SK-N-DZ (cell line): ENCODE measurements around the gene AP1S1. TPM values are rescaled to one million over a fixed set of nuclear protein-coding genes. Genes with fewer than 3 reads are reported as not detected.
A peak's percentile ranks its signal among the peaks of the same experiment; 100 is the strongest.
"Not testable (repeated sequence)": the region's sequence is repeated elsewhere in the genome, so short reads cannot be mapped to it uniquely, and the experiment has no call there.

ENCODE experiments used
- DNase-seq: peaks from one replicate; pipeline ENCODE4 v3.0.0-alpha.2; 2015; ENCODE audit warnings: low spot score
- polyA plus RNA-seq, 2 experiments: library from polyadenylated mRNA; depleted of rRNA; stranded (reverse); fragments of >200 nt; gene quantifications; 2 replicates each; pipeline ENCODE4 v1.2.3, GENCODE V29; 2014

The AP1S1 gene
- 210 and 218 TPM in 2 replicates for polyA plus RNA-seq (2014; cell fraction: cytosol; rRNA removed)
- polyA plus RNA-seq (2014; cell fraction: nucleus; rRNA removed): 108 and 136 TPM in 2 replicates

DNA sequence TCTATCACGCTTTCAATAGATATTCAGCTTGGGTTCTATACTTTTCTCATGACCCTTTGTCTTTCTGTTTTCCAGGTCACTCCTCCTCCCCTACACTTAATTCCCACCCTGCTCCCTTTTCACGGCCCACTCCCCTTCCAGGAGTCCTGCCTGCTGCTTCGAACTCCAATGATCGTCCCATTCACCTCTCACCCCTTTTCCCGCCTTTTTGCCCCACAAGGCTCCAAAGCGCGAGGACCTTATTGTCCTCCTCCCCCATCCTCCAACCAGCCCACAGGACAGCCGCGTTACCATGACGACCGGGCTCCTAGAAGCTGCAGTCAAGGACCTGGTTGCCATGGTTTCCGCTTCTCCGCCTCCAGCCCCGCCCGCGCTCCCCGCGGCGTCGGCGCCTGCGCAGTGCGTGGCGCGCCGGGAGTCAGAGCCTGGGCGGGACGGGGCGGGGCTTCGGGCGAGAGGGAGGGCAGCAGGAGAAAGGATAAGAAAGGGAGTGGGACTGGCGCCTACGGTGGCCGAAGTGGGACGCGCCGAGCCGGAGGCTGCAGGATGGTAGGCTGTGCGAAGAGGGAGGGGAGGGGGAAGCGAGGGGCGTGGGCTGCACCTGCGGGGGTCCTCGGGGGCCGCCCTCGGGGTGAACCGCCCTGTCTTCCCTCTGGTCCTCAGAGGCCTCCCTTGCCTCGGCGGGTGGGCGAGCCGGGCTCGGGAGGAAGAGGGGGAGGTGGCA is at the start of gene AP1S1:
TSS of gene AP1S1 (plus strand) at position 508 of the 724 bp plus-strand sequence. CDS start at position 547, 39 bp downstream.
- DNase-seq: peak; percentile 99

DNA sequence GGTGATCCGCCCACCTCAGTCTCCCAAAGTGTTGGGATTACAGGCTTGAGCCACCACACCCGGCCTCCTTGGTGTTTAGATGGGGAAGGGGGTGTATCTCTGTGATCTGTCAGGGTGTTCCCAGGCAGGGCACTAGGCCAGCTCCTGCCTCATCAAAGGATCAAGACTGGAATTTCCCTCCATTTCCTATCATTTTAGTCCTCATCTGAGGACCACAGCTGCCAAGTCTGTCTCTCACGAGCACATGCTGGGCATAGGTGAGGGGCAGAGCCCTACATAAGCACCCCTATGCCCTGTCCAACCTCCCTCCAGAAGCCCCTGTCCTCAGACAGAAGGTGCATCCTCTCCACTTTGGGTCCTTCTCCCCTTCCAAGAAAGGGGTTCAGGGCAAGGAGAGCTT is 49.5 kb upstream of the AP1S1 start:
- DNase-seq: no peak

DNA sequence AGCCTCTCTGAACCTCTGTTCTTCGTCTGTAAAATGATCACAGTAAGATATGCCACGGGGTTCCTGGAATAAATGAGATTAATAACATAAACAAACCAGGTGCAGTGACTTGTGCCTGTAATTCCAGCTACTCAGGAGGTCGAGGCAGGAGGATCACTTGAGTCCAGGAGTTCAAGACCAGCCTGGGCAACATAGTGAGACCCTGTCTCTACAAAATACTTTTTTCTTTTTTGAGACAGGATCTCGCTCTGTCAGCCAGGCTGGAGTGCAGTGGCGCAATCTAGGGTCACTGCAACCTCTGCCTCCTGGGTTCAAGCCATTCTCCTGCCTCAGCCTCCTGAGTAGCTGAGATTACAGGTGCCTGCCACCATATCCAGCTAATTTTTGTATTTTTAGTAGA is 49.0 kb upstream of the AP1S1 start:
- not testable (repeated sequence) for DNase-seq

DNA sequence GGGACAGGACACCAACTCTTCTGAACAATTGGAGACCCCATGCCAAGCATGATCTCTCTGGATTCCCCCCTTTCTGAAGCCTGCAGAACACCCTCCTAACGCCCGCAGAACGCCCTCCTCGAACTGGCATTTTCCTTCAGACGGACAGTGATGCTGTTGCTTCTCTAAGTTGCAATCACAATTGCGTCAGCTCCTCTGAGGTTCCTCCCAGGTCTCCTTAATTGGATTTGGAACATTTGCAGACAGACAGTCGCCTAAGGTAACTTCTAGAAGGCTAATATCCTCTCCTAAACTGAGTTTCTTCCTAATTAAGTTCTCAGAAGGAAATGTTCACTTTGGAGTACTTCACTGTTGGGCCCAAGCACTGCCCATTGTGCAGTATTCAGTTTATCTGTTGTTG is 47.9 kb upstream of the AP1S1 start:
- DNase-seq: peak; percentile 57

DNA sequence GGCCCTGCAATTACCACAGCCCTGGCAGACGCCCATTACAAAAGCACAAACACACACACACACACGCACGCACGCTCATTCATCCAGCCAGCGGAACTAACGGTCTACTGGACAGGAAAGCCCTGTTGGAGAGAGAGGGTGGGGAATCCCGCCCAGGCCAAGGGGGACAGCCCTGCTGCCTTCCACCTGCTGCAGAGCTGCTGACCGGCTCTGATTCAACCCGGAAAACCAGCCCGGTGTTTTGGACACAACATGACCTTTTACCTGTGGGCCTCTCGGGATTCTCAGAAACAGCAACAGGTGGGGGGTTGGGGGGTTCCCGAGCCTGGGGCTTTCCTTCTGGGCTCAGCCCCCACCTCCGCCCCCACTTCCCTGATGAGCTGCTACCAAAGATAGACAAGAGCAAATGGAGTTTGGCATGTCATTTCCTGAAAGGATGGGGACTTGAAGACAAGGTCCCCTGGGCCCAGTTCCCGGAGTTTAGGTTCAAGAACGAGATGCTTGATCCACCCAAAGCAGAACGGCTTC is 45.9 kb upstream of the AP1S1 start:
- DNase-seq: no peak

DNA sequence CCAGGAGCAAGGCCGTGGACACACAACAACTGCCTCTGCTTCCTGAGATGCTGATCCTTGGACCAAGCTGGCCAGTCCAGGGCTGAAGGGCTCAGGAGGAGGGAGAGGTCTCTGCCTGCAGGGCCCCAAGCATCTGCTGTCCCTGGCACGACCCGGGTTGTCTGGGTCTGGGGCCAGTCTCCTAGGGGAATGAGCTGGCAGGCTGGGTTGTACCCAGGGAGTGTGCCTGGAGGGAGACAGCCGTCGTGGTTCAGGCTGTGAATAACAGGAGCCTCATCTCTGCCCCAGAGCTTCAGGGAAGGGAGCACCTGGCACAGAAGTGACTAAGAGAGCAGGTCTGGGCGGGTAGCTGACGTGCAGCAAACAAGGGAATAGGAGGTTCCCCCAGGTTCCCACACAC is 45.3 kb upstream of the AP1S1 start:
- DNase-seq: no peak

DNA sequence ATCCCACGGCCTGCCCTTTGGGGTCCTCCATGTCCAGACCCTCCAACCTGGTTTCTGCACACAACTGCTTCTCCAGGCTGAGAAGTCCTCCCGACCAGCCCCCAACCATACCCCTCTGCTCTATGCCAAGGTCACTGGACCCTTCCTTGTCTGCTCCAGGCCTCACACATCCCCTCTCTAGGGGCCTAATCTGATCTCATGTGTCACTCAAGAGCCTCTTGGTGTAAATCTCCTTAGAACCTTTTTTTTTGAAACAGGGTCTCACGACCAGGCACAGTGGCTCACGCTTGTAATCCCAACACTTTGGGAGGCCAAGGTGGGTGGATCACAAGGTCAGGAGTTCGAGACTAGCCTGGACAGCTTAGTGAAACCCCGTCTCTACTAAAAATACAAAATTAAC is 44.9 kb upstream of the AP1S1 start:
- DNase-seq: no peak

DNA sequence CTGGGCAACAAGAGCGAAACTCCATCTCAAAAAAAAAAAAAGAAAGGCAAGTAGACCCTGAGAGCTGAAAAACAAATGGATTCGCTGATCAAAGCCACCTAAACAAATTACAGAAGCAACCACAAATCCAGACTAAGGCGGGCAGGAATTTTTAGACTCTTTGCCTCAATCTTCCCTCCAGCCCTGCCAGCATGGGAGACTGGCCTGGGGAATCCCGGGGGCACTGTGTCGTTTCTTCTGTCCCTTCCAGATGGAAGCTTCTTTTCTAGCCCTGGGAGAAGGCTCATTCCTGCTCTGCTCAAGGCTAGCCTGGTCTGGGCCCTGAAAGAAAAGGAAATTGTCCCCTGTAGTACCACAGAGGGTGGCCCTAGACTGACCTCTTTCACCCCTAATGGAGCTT is 43.0 kb upstream of the AP1S1 start:
- DNase-seq: no peak

DNA sequence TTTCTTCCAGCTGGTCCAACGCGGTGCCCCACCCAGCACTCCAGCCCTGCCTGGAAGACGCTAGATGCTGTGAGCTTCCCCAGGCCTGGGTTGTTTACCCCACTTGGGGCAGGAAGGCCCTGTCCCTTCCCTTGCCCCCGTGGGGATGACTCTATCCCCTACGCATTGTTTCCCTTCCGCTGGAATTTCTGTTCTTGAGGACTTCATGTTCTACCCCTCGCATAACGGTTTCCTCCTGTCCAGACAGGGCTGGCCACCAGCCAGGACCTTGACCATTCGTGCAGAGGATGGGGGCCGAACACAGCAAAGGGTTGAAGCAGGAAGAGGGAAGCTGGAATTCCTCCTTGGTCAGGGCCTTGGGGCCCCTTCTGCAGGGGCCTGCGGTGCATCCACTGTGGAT is 42.0 kb upstream of the AP1S1 start:
- no peak for DNase-seq

DNA sequence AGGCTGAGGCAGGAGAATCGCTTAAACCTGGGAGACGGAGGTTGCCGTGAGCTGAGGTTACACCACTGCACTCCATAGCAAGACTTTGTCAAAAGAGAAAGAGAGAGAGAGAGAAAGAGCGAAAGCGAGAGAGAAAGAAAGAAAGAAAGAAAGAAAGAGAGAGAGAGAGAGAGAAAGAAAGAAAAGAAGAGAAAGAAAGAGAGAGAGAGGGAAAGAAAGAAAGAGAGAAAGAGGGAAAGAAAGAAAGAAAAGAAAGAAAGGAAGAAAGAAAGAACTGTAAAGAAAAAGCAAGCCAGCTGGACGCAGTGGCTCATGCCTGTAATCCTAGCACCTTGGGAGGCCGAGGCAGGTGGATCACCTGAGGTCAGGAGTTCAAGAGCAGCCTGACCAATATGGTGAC is 41.1 kb upstream of the AP1S1 start:
- not testable (repeated sequence) for DNase-seq

DNA sequence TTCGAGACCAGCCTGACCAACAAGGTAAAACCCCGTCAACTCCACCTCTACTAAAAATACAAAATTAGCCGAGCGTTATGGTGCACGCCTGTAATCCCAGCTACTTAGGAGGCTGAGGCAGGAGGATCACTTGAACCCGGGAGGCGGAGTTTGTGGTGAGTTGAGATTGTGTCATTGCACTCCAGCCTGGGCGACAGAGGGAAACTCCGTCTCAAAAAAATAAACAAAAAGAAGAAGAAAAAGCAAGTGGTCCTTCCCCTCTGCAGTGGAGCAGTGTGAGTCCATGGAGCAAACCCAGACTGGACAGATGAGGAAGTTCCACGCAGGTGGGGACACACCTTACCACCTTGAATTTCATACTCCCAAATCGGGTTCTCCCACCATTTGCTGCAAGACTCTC is 40.4 kb upstream of the AP1S1 start:
- no peak for DNase-seq

DNA sequence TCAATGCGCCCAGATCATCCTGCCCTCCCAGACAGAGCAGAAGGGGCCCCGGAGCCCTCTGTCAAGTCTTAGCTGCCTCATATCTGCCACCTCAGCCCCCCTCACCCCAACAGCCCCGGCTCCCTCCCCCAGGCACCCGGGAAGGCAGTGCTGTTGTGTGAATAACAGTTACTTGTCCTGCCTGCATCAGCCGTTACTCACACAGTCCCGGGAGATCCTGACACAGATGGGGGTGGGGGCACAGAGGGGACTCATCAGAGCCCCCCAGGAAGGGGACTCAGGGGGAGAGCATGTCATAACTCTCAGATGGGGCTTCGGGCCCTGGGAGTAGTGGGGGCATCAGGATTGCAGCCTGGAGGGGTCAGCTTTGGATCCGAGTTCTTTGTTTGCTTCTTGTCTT is 39.8 kb upstream of the AP1S1 start:
- no peak for DNase-seq

DNA sequence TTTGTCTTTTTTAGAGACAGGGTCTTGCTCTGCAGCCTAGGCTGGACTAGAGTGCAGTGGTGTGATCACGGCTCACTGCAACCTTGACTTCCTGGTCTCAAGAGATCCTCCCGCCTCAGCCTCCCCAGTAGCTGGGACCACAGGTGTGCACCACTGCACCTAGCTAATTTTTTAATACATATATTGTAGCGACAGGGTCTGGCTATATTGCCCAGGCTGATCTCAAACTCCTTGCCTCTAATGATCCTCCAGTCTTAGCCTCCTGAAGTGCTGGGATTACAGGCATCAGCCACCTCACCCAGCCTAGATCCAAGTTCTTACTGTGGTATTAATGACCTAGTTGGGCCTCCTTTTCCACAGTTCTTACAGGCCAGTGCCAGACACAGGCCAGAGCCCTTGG is 39.1 kb upstream of the AP1S1 start:
- no peak for DNase-seq

DNA sequence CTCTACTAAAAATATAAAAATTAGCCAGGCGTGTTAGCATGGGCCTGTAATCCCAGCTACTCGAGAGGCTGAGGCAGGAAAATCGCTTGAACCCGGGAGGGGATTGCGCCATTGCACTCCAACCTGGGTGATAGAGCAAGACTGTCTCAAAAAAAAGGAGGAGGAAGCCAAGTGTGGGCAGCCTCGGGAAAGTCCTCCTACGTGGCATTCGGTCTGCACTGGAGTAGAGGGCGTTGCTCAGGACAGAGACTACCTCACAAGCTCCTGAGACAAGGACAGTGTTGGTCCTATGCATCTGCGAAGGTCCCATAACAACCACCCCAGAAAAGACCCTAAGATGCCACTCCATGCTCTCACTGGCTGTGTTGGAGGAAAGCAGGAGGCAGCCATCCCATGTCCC is 37.4 kb upstream of the AP1S1 start:
- DNase-seq: no peak

DNA sequence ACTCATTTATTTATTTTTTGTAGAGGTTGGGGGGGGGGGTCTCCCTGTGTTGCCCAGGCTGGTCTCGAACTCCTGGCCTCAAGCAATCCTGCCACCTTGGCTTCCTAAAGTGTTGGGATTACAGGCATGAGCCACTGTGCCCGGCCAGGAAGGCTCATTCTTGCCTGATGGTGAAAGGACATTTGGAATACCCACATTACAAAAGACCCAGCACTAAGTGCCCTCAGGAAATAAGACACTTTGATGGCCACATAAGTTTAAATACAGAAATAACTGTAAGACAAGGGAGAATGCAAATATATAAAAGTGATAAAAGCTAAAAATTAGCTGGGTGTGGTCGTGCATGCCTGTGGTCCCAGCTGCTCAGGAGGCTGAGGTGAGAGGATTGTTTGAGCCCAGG is 35.4 kb upstream of the AP1S1 start:
- no peak for DNase-seq

DNA sequence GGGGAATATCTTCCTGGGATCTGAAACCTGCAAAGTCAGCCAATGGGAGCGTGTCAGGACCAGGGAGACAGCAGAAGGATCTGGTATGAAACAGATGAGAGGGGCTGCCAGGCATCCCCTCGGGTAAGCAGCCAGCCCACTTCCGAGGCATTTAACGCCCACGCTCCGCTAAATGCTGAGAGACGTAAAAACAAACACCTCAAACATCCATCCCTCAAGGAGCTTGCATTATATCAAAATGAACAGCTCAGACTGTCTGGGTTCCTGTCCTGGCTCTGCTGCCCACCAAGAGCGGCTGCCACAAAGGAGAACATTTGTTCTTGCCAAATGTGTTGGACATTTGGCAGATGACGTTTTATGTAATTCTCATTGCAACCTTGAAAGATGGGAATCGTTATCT is 34.4 kb upstream of the AP1S1 start:
- DNase-seq: no peak

DNA sequence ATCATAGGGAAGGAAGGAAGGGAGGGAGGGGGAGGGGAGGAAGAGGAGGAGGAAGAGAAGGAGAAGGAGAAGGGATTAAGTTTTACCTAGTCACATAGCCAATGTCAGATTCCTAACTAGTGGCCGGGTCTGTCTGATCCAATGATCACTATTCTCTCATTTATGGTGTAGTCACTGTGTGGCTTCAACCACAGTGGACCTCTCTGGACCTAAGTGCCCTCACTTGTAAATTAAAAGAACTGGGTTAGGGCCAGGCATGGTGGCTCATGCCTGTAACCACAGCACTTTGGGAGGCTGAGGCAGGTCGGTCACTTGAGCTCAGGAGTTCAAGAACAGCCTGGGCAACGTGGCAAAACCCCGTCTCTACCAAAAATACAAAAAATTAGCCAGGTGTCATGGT is 34.0 kb upstream of the AP1S1 start:
- DNase-seq: no peak

DNA sequence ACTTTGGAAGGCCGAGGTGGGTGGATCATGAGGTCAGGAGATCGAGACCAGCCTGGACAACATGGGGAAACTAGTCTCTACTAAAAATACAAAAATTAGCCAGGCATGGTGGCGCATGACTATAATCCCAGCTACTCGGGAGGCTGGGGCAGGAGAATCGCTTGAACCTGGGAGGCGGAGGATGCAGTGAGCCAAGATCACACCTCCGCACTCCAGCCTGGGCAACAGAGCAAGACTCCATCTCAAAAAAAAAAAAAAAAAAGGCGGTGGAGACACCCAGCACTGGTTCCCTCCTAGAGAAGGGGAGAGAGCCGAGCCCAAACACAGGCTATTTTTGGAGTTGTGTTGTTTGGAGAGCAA is 32.7 kb upstream of the AP1S1 start:
- DNase-seq: not testable (repeated sequence)

DNA sequence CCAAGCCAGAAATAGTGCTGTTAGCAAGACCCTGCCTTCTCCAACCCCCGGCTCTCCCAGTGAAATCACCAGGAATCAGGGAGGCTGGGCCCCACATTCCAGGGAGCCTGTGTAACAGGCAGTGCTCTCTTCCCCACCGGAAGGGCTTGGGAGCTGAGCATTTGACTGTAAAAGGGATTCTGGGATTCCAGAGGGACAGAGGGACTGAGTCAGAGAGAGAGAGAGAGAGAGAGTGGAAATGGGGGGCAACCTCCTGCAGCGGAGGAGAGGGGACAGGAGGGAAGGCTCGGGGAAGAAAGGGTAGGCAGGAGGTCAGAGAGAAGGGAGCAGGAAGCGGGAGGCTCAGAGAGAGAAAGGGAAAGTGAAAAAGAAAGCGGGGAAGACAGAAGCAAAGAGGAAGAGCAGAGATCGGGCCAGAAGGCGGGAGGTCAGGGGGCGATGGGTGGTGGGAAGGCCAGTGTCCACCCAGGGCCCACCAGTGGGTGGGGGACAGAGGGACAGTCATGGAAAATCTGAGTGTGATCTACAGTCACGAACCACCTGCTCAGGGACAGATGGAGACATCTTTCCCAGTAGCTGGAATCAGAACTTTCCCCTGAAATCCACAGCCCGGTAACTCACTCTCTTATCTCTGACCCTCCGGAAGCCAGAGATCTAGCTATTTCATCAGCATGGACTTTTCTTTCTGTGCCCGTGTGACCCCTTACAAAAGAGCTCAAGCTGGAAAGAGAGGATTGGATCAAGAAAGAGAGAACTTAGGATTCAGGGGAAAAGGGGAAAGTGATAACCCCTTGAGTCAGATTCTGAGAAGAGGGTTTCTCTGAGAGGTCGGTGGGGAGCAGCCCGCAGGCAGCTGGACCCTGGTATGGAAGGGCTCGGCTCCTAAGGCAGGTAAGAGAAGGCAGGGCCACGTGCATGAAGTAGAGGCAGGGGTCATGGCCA is 32.0 kb upstream of the AP1S1 start:
- DNase-seq: no peak

DNA sequence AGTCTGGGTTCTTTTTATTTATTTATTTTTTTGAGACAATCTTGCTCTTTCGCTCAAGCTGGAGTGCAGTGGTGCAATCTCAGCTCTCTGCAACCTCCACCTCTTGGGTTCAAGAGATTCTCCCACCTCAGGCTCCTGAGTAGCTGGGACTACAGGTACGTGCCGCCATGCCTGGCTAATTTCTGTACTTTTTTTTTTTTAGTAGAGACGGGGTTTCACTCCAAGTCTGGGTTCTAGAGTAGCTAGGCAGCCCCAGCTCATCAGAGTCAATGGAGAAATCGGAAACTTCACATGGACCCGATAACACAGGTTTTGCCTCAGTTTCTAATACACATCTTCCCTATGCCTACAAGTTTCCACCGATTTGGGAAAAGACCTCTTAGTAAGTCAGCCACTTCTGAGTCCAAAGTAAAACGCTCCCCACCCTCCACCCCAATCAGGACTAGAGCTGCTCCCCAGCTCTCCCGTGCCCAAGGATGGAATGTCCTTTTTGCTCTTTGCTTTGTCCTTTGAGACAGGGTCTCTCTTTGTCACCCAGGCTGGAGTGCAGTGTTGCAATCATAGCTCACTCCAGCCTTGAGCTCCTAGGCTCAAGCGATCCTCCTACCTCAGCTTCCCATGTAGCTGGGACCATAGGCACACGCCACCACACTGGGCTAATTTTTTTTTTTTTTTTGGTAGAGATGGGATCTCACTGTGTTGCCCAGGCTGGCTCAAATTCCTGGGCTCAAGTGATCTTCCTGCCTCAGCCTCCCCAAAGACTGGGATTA is 31.2 kb upstream of the AP1S1 start:
- no peak for DNase-seq

DNA sequence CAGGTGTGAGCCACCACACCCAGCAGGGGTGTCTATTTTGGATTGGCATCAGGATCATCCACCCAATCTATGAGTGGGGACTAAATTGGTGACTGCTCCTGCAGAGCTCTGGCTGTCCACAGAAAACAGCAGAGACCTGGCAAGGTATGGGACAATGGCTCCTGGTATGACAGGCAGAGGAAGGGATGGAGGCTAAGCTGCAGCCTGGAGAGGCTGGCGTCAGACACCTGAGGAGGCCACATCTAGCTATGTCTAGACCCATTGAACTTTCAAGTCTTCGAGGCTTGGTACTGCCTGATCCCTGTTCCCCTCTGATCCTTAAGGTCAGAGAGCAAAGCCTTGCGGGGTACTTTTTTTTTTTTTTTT is 30.6 kb upstream of the AP1S1 start:
- no peak for DNase-seq
